IPS DF 4.7 (cell line): Measurements from ENCODE around the gene MAGEF1.

Experiments used
- DNase-seq: peaks from one replicate; pipeline ENCODE4 v3.0.0-alpha.2; 2013; ENCODE audit warnings: low spot score; ENCODE audit errors: extremely low read depth

The MAGEF1 gene

GRCh38 chr3:184690192-184690883, 21.5 kb downstream of the MAGEF1 start:
- DNase-seq = no peak

- DNase-seq = no peak
These were observed 23.0 kb downstream of the MAGEF1 start for GRCh38 chr3:184688882-184689271.

- DNase-seq = no peak
These were observed 23.5 kb downstream of the MAGEF1 start for GRCh38 chr3:184688251-184688881.

- no peak for DNase-seq
These were observed 24.4 kb downstream of the MAGEF1 start for GRCh38 chr3:184687363-184688015.

- DNase-seq = no peak
These were observed 26.2 kb downstream of the MAGEF1 start for GRCh38 chr3:184685646-184686045.

GRCh38 chr3:184685055-184685454, 26.8 kb downstream of the MAGEF1 start:
- DNase-seq = no peak

GRCh38 chr3:184683900-184684560, 27.8 kb downstream of the MAGEF1 start:
- DNase-seq = no peak

- DNase-seq = no peak
These were observed 28.6 kb downstream of the MAGEF1 start for GRCh38 chr3:184683234-184683633.

GRCh38 chr3:184682671-184683070, 29.2 kb downstream of the MAGEF1 start:
- no peak for DNase-seq

- no peak for DNase-seq
These were observed 31.2 kb downstream of the MAGEF1 start for GRCh38 chr3:184680385-184681345.

- no peak for DNase-seq
These were observed 32.6 kb downstream of the MAGEF1 start for GRCh38 chr3:184679056-184679816.

GRCh38 chr3:184678317-184679055, 33.4 kb downstream of the MAGEF1 start:
- no peak for DNase-seq

GRCh38 chr3:184677344-184678316, 34.2 kb downstream of the MAGEF1 start:
- DNase-seq = no peak

GRCh38 chr3:184676927-184677326, 34.9 kb downstream of the MAGEF1 start:
- DNase-seq = no peak

- no peak for DNase-seq
These were observed 37.2 kb downstream of the MAGEF1 start for GRCh38 chr3:184674626-184675025.

- no peak for DNase-seq
These were observed 38.6 kb downstream of the MAGEF1 start for GRCh38 chr3:184672977-184673870.

GRCh38 chr3:184672335-184672734, 39.5 kb downstream of the MAGEF1 start:
- DNase-seq = no peak
